Coronary artery (tissue), 2 donors: ENCODE data around the gene USO1.

Experiments
- DNase-seq: peaks from one replicate; pipeline ENCODE4 v3.0.0-alpha.2; 2017; ENCODE audit warnings: low spot score
- H3K27ac ChIP-seq, 2 donors: fragments of 200-600 bp; sonication (generic); one replicate each; pipeline ENCODE4 v1.5.1; 2016 to 2019
- H3K4me3 ChIP-seq: fragments of 200-600 bp; sonication (generic); 2 replicates; pipeline ENCODE4 v1.5.1; 2016; ENCODE audit warnings: mild to moderate bottlenecking, moderate library complexity
- CTCF ChIP-seq: fragments of 200-600 bp; sonication (generic); IDR thresholded peaks from one replicate; pipeline ENCODE4 v1.5.1; 2019; ENCODE audit warnings: antibody characterized with exemption

Gene USO1

GRCh38 chr4:75821966-75822365, 97.6 kb downstream of the USO1 start:
- TF ChIP-seq CTCF: no peak
- Histone ChIP-seq H3K27ac (no peak overlapping the region), H3K4me3 (no peak overlapping the region)
- DNase-seq: no peak

GRCh38 chr4:75822416-75822815, 98.0 kb downstream of the USO1 start:
- no peak for DNase-seq

GRCh38 chr4:75823812-75824211, 99.4 kb downstream of the USO1 start:
- DNase-seq: no peak
- no peak overlapping the region for H3K4me3 ChIP-seq
- no peak for TF ChIP-seq CTCF
- no peak overlapping the region for H3K27ac ChIP-seq

More at GRCh38 chr4:75822416-75822815, 98.0 kb downstream of the USO1 start:
- no peak for TF ChIP-seq CTCF
- no peak overlapping the region for H3K27ac ChIP-seq
- H3K4me3 ChIP-seq: no peak overlapping the region

- TF ChIP-seq CTCF: no peak
- no peak for DNase-seq
- Histone ChIP-seq H3K4me3 (no peak overlapping the region), H3K27ac (no peak overlapping the region)
These were observed 106.5 kb downstream of the USO1 start for GRCh38 chr4:75830906-75831305.

- no peak for TF ChIP-seq CTCF
- DNase-seq: no peak
- Histone ChIP-seq H3K27ac (no peak overlapping the region), H3K4me3 (no peak overlapping the region)
These were observed 107.6 kb downstream of the USO1 start for GRCh38 chr4:75831856-75832405.

- no peak for TF ChIP-seq CTCF
- DNase-seq: no peak
- no peak overlapping the region for H3K27ac ChIP-seq
- H3K4me3 ChIP-seq: no peak overlapping the region
These were observed 109.9 kb downstream of the USO1 start for GRCh38 chr4:75834095-75834771.

GRCh38 chr4:75834772-75835154, 110.4 kb downstream of the USO1 start:
- Histone ChIP-seq H3K4me3 (no peak overlapping the region), H3K27ac (no peak overlapping the region)
- no peak for DNase-seq
- TF ChIP-seq CTCF: no peak
